Measurements from ENCODE around the gene ZNF445. TPM values are rescaled to one million over a fixed set of nuclear protein-coding genes. Genes with fewer than 3 reads are reported as not detected.
"Not testable (repeated sequence)": the region's sequence is repeated elsewhere in the genome, so short reads cannot be mapped to it uniquely, and the experiment has no call there.

ZNF445 gene
- total and polyA plus RNA-seq, 2 donors (not counting 3 experiments of a cell fraction or from before 2014, with no cell fraction given), result 2.3 to 17.8 TPM

GRCh38 chr3:44467241-44467640 is 10.2 kb downstream of the ZNF445 start:
- no peaks in the 10 kb centered on the region for H3K9me3 ChIP-seq (replicated peaks; ENCODE audit: control insufficient read depth, insufficient read depth, low read length)
- H3K36me3 ChIP-seq (ENCODE audit: control insufficient read depth in 2 of 2, extremely low read depth in 1 of 2, insufficient read depth in 2 of 2, low read length in 2 of 2), result peaks cover 0 to 5% of the 10 kb centered on the region in 2 experiments
- ChIA-PET CTCF (no interaction called here), POLR2A (no interaction called here)
- no peak overlapping the region for H2AFZ ChIP-seq (ENCODE audit: low read depth, low read length)
- H3K4me2 ChIP-seq (ENCODE audit: insufficient read depth, low read length), result no peak overlapping the region
- no TSS peak for BruUV-seq (replicated peaks)
- FAIRE-seq (no peak), DNase-seq (ENCODE audit: low read depth, low spot score) (peak; percentile 54)
- TF ChIP-seq MYC (IDR thresholded peaks at IDR 0.05; ENCODE audit: low read depth, low read length) (no peak), EZH2 (IDR thresholded peaks at IDR 0.05; ENCODE audit: borderline replicate concordance, low read depth, low read length, severe bottlenecking) (no peak), MAX (IDR thresholded peaks at IDR 0.05; ENCODE audit: insufficient read depth, insufficient read length) (no peak), CTCF (IDR thresholded peaks at IDR 0.05; ENCODE audit: extremely low read depth in 1 of 2, insufficient read depth in 1 of 2, low read depth in 1 of 2, low read length in 2 of 2) (no peak), POLR2A (IDR thresholded peaks at IDR 0.05; ENCODE audit: low read depth, low read length) (no peak), FOS (IDR thresholded peaks at IDR 0.05; ENCODE audit: borderline replicate concordance, insufficient read depth, low read length) (no peak), POLR2AphosphoS5 (IDR thresholded peaks at IDR 0.05; ENCODE audit: insufficient read depth, low read depth, low read length) (no peak), JUN (IDR thresholded peaks at IDR 0.05; ENCODE audit: borderline replicate concordance, insufficient read depth, insufficient read length, low read depth) (no peak), GATA2 (IDR thresholded peaks at IDR 0.05; ENCODE audit: insufficient read depth, insufficient read length, low read depth, low read length) (no peak)
- no peak overlapping the region for H3K9ac ChIP-seq (replicated peaks; ENCODE audit: extremely low read depth, insufficient read depth, low read length)
- no peak overlapping the region for H3K27ac ChIP-seq (ENCODE audit: insufficient read depth, low read depth, low read length)
- H3K4me1 ChIP-seq (ENCODE audit: control insufficient read depth, extremely low read depth, insufficient read depth, low read length), result no peaks in the 10 kb centered on the region
- intact Hi-C loops (cut with micrococcal nuclease), result no loop called here
- no peaks in the 10 kb centered on the region for H4K20me1 ChIP-seq (replicated peaks; ENCODE audit: control insufficient read depth, extremely low read depth, insufficient read depth, low read length)
- H3K9me1 ChIP-seq (replicated peaks; ENCODE audit: control insufficient read depth, extremely low read depth, insufficient read depth, low read length), result no peaks in the 10 kb centered on the region
- H3K79me2 ChIP-seq (ENCODE audit: control insufficient read depth, insufficient read depth, low read length), result peaks cover 25% of the 10 kb centered on the region
- H3K4me3 ChIP-seq (replicated peaks in 1 of 3; ENCODE audit: insufficient read depth in 1 of 3, low read depth in 1 of 3, low read length in 3 of 3), result no peak overlapping the region
- dilution Hi-C loops (cut with MboI; ENCODE audit: extremely low pct_ligation_motif_present, low sequenced_read_pairs), result no loop called here
- no peaks in the 10 kb centered on the region for H3K27me3 ChIP-seq (ENCODE audit: control insufficient read depth in 2 of 2, insufficient read depth in 2 of 2, low read length in 2 of 2)

GRCh38 chr3:44464920-44465319 is 12.6 kb downstream of the ZNF445 start:
- POLR2A ChIA-PET; dilution Hi-C loops (cut with MboI; ENCODE audit: extremely low pct_ligation_motif_present, low sequenced_read_pairs); H3K9ac ChIP-seq (replicated peaks; ENCODE audit: extremely low read depth, insufficient read depth, low read length); H3K9me3 ChIP-seq (replicated peaks; ENCODE audit: control insufficient read depth, insufficient read depth, low read length); H3K4me1 ChIP-seq (ENCODE audit: control insufficient read depth, extremely low read depth, insufficient read depth, low read length); H3K27me3 ChIP-seq (ENCODE audit: control insufficient read depth in 2 of 2, insufficient read depth in 2 of 2, low read length in 2 of 2); H3K36me3 ChIP-seq (ENCODE audit: control insufficient read depth in 2 of 2, extremely low read depth in 1 of 2, insufficient read depth in 2 of 2, low read length in 2 of 2); FAIRE-seq; H3K4me2 ChIP-seq (ENCODE audit: insufficient read depth, low read length); BruUV-seq (replicated peaks); intact Hi-C loops (cut with micrococcal nuclease); H3K9me1 ChIP-seq (replicated peaks; ENCODE audit: control insufficient read depth, extremely low read depth, insufficient read depth, low read length); H3K4me3 ChIP-seq (replicated peaks in 1 of 3; ENCODE audit: insufficient read depth in 1 of 3, low read depth in 1 of 3, low read length in 3 of 3); H3K79me2 ChIP-seq (ENCODE audit: control insufficient read depth, insufficient read depth, low read length); H4K20me1 ChIP-seq (replicated peaks; ENCODE audit: control insufficient read depth, extremely low read depth, insufficient read depth, low read length); DNase-seq (ENCODE audit: low read depth, low spot score); H3K27ac ChIP-seq (ENCODE audit: insufficient read depth, low read depth, low read length); H2AFZ ChIP-seq (ENCODE audit: low read depth, low read length): not testable (repeated sequence)
- CTCF ChIA-PET, result interaction anchor here (0.7 to 1.6 kb wide), 2 partner anchors 9 to 1626 kb away, joined by 3 to 5 read pairs; no protein-coding TSS in a partner anchor

Measured in endothelial cell of umbilical vein (primary cell).